ENCODE data around the gene NUP50. TPM values are rescaled to one million over a fixed set of nuclear protein-coding genes. Genes with fewer than 3 reads are reported as not detected.

NUP50 gene
- total RNA-seq (2022; extraction: Qiagen RNA extraction), result 25.5 to 33.8 TPM (median 29.4 TPM) in 5 replicates

GRCh38 chr22:45163451-45164269 lies at the start of gene NUP50:
TSS of gene NUP50 (plus strand) at chr22:45163925. CDS start at chr22:45168178, 4,253 bp downstream.

Other genes starting within 250 kb of the NUP50 start
- 0.66 to 1.2 TPM (median 0.93 TPM) in 5 replicates for gene PHF21B, start 153.9 kb upstream of the NUP50 start, total RNA-seq (2022; extraction: Qiagen RNA extraction)
- 67.7 to 79.7 TPM (median 73.3 TPM) in 5 replicates for gene KIAA0930, start 77.0 kb downstream of the NUP50 start, total RNA-seq (2022; extraction: Qiagen RNA extraction)
- gene UPK3A, start 121.0 kb downstream of the NUP50 start, total RNA-seq (2022; extraction: Qiagen RNA extraction), result not detected in 5 replicates
- gene FAM118A, start 146.0 kb downstream of the NUP50 start, total RNA-seq (2022; extraction: Qiagen RNA extraction), result 9.5 to 13.9 TPM (median 10.2 TPM) in 5 replicates
- 0.02 to 0.03 TPM in 2 of 5 replicates, not detected in the others for gene SMC1B, start 249.7 kb downstream of the NUP50 start, total RNA-seq (2022; extraction: Qiagen RNA extraction)
- 1.2 to 2.6 TPM (median 2.0 TPM) in 5 replicates for gene RIBC2, start 249.8 kb downstream of the NUP50 start, total RNA-seq (2022; extraction: Qiagen RNA extraction)

All from A549 treated with Hydrocortisone at 1 μM for 4 hours (cell line).